Measurements from ENCODE around the gene FNDC3B.
A peak's percentile ranks its signal among the peaks of the same experiment; 100 is the strongest.

The FNDC3B gene

GRCh38 chr3:172213904-172214303 lies 174.5 kb downstream of the FNDC3B start:
- H3K4me3 ChIP-seq (ENCODE audit: low read length) = no peak overlapping the region
- no peak overlapping the region for H2AFZ ChIP-seq (ENCODE audit: low read length)
- DNase-seq = no peak
- no peak overlapping the region for H3K27ac ChIP-seq (ENCODE audit: low read length)
- peaks cover 27% of the 10 kb centered on the region for H3K4me1 ChIP-seq (ENCODE audit: low read length)
- no peaks in the 10 kb centered on the region for H3K36me3 ChIP-seq (replicated peaks; ENCODE audit: insufficient read depth, low read length)
- TF ChIP-seq CTCF (IDR thresholded peaks at IDR 0.05; ENCODE audit: low read length) = no peak
- TF ChIP-seq EZH2phosphoT487 (IDR thresholded peaks at IDR 0.05; ENCODE audit: low read length) = no peak
- TF ChIP-seq EZH2 (optimal IDR thresholded peaks at IDR 0.05; ENCODE audit: low read depth, low read length) = no peak
- H4K20me1 ChIP-seq (ENCODE audit: insufficient read depth, low read length) = peaks cover 7% of the 10 kb centered on the region; the same call in 1 of the 2 replicates
- peaks cover 21% of the 10 kb centered on the region for H3F3A ChIP-seq (ENCODE audit: insufficient read depth, low read length)
- peaks cover 99% of the 10 kb centered on the region for H3K79me2 ChIP-seq (ENCODE audit: low read length)
- no peak overlapping the region for H3K9ac ChIP-seq (ENCODE audit: low read length)
- no peaks in the 10 kb centered on the region for H3K9me3 ChIP-seq (replicated peaks; ENCODE audit: insufficient read depth, low read length)
- H3K9me2 ChIP-seq (replicated peaks; ENCODE audit: insufficient read depth, low read length) = no peaks in the 10 kb centered on the region
- no peaks in the 10 kb centered on the region for H3K27me3 ChIP-seq (replicated peaks; ENCODE audit: insufficient read depth, low read length)
- peak overlapping the region; percentile 5; the same call in 1 of the 2 replicates for H3K4me2 ChIP-seq (ENCODE audit: low read depth, low read length)

- Histone ChIP-seq H3K79me2 (ENCODE audit: low read length) (peaks cover 99% of the 10 kb centered on the region), H3F3A (ENCODE audit: insufficient read depth, low read length) (peaks cover 24% of the 10 kb centered on the region), H4K20me1 (ENCODE audit: insufficient read depth, low read length) (peaks cover 11% of the 10 kb centered on the region; the same call in 1 of the 2 replicates), H3K27ac (ENCODE audit: low read length) (no peak overlapping the region), H3K9me3 (replicated peaks; ENCODE audit: insufficient read depth, low read length) (no peaks in the 10 kb centered on the region), H3K4me3 (ENCODE audit: low read length) (no peak overlapping the region), H3K4me1 (ENCODE audit: low read length) (peaks cover 39% of the 10 kb centered on the region), H2AFZ (ENCODE audit: low read length) (no peak overlapping the region), H3K9me2 (replicated peaks; ENCODE audit: insufficient read depth, low read length) (no peaks in the 10 kb centered on the region), H3K9ac (ENCODE audit: low read length) (no peak overlapping the region), H3K4me2 (ENCODE audit: low read depth, low read length) (no peak overlapping the region), H3K36me3 (replicated peaks; ENCODE audit: insufficient read depth, low read length) (no peaks in the 10 kb centered on the region), H3K27me3 (replicated peaks; ENCODE audit: insufficient read depth, low read length) (no peaks in the 10 kb centered on the region)
- TF ChIP-seq EZH2phosphoT487 (IDR thresholded peaks at IDR 0.05; ENCODE audit: low read length) (no peak), CTCF (IDR thresholded peaks at IDR 0.05; ENCODE audit: low read length) (no peak), EZH2 (optimal IDR thresholded peaks at IDR 0.05; ENCODE audit: low read depth, low read length) (no peak)
- no peak for DNase-seq
Observed at GRCh38 chr3:172216267-172216666, 176.9 kb downstream of the FNDC3B start.

GRCh38 chr3:172216911-172217310 lies 177.5 kb downstream of the FNDC3B start:
- no peak overlapping the region for H3K4me3 ChIP-seq (ENCODE audit: low read length)
- H3K4me1 ChIP-seq (ENCODE audit: low read length) = peaks cover 39% of the 10 kb centered on the region
- H3K9me3 ChIP-seq (replicated peaks; ENCODE audit: insufficient read depth, low read length) = no peaks in the 10 kb centered on the region
- H3K9ac ChIP-seq (ENCODE audit: low read length) = no peak overlapping the region
- no peak for TF ChIP-seq CTCF (IDR thresholded peaks at IDR 0.05; ENCODE audit: low read length)
- H3K4me2 ChIP-seq (ENCODE audit: low read depth, low read length) = no peak overlapping the region
- H3K9me2 ChIP-seq (replicated peaks; ENCODE audit: insufficient read depth, low read length) = no peaks in the 10 kb centered on the region
- no peak for DNase-seq
- no peaks in the 10 kb centered on the region for H3K36me3 ChIP-seq (replicated peaks; ENCODE audit: insufficient read depth, low read length)
- peaks cover 24% of the 10 kb centered on the region for H3F3A ChIP-seq (ENCODE audit: insufficient read depth, low read length)
- H2AFZ ChIP-seq (ENCODE audit: low read length) = no peak overlapping the region
- H3K27ac ChIP-seq (ENCODE audit: low read length) = no peak overlapping the region
- peaks cover 14% of the 10 kb centered on the region; the same call in 1 of the 2 replicates for H4K20me1 ChIP-seq (ENCODE audit: insufficient read depth, low read length)
- H3K79me2 ChIP-seq (ENCODE audit: low read length) = peaks cover 99% of the 10 kb centered on the region
- no peaks in the 10 kb centered on the region for H3K27me3 ChIP-seq (replicated peaks; ENCODE audit: insufficient read depth, low read length)
